ENCODE data around the gene ABTB2. TPM values are rescaled to one million over a fixed set of nuclear protein-coding genes. Genes with fewer than 3 reads are reported as not detected.

ABTB2 gene
- total and polyA plus RNA-seq, 2 experiments from 2014 or later: 12.4 to 14.3 TPM

GRCh38 chr11:34270711-34271110, 87.1 kb downstream of the ABTB2 start:
- Histone ChIP-seq H3K4me2 (no peak overlapping the region), H4K20me1 (ENCODE audit: insufficient read depth, poor library complexity, severe bottlenecking) (no peaks in the 10 kb centered on the region), H2AFZ (no peak overlapping the region), H3K4me3 (no peak overlapping the region), H3K4me1 (ENCODE audit: insufficient read depth) (peaks cover 18% of the 10 kb centered on the region), H3K36me3 (replicated peaks; ENCODE audit: insufficient read depth, low read depth) (no peaks in the 10 kb centered on the region), H3K9me3 (ENCODE audit: low read depth) (no peaks in the 10 kb centered on the region), H3K9me2 (replicated peaks; ENCODE audit: insufficient read depth) (no peaks in the 10 kb centered on the region), H3K27ac (no peak overlapping the region), H3K79me2 (peaks cover 17% of the 10 kb centered on the region), H3K27me3 (no peaks in the 10 kb centered on the region)
- WGBS (ENCODE audit: low lambda C conversion rate, missing lambda C conversion rate): 86% methylated on average over 5 of the region's 5 CpGs
- no peak for DNase-seq (ENCODE audit: low spot score)
- TF ChIP-seq EZH2 (IDR thresholded peaks at IDR 0.05; ENCODE audit: borderline replicate concordance): no peak
- TF ChIP-seq CTCF (IDR thresholded peaks at IDR 0.05; ENCODE audit: poor library complexity): no peak
- TF ChIP-seq EZH2phosphoT487 (IDR thresholded peaks at IDR 0.05; ENCODE audit: low read depth, severe bottlenecking, unreplicated experiment): no peak

GRCh38 chr11:34269694-34270245, 88.0 kb downstream of the ABTB2 start:
- Histone ChIP-seq H4K20me1 (ENCODE audit: insufficient read depth, poor library complexity, severe bottlenecking) (no peaks in the 10 kb centered on the region), H3K36me3 (replicated peaks; ENCODE audit: insufficient read depth, low read depth) (no peaks in the 10 kb centered on the region), H3K4me2 (no peak overlapping the region), H3K79me2 (peaks cover 18% of the 10 kb centered on the region), H3K9me2 (replicated peaks; ENCODE audit: insufficient read depth) (no peaks in the 10 kb centered on the region), H3K4me3 (no peak overlapping the region), H3K27me3 (no peaks in the 10 kb centered on the region), H3K4me1 (ENCODE audit: insufficient read depth) (peaks cover 12% of the 10 kb centered on the region), H3K9me3 (ENCODE audit: low read depth) (no peaks in the 10 kb centered on the region), H2AFZ (no peak overlapping the region), H3K27ac (no peak overlapping the region)
- 89% methylated on average over 7 of the region's 7 CpGs for WGBS (ENCODE audit: low lambda C conversion rate, missing lambda C conversion rate)
- no peak for TF ChIP-seq CTCF (IDR thresholded peaks at IDR 0.05; ENCODE audit: poor library complexity)
- TF ChIP-seq EZH2phosphoT487 (IDR thresholded peaks at IDR 0.05; ENCODE audit: low read depth, severe bottlenecking, unreplicated experiment): no peak
- TF ChIP-seq EZH2 (IDR thresholded peaks at IDR 0.05; ENCODE audit: borderline replicate concordance): no peak
- DNase-seq (ENCODE audit: low spot score): no peak

GRCh38 chr11:34268906-34269430, 88.8 kb downstream of the ABTB2 start:
- Histone ChIP-seq H3K27me3 (no peaks in the 10 kb centered on the region), H3K9me3 (ENCODE audit: low read depth) (no peaks in the 10 kb centered on the region), H3K79me2 (peaks cover 26% of the 10 kb centered on the region), H3K9me2 (replicated peaks; ENCODE audit: insufficient read depth) (no peaks in the 10 kb centered on the region), H3K4me1 (ENCODE audit: insufficient read depth) (peaks cover 16% of the 10 kb centered on the region), H3K27ac (no peak overlapping the region), H2AFZ (no peak overlapping the region), H4K20me1 (ENCODE audit: insufficient read depth, poor library complexity, severe bottlenecking) (no peaks in the 10 kb centered on the region), H3K36me3 (replicated peaks; ENCODE audit: insufficient read depth, low read depth) (no peaks in the 10 kb centered on the region), H3K4me2 (no peak overlapping the region), H3K4me3 (no peak overlapping the region)
- TF ChIP-seq CTCF (IDR thresholded peaks at IDR 0.05; ENCODE audit: poor library complexity) (no peak), EZH2phosphoT487 (IDR thresholded peaks at IDR 0.05; ENCODE audit: low read depth, severe bottlenecking, unreplicated experiment) (no peak), EZH2 (IDR thresholded peaks at IDR 0.05; ENCODE audit: borderline replicate concordance) (no peak)
- 75% methylated on average over 6 of the region's 6 CpGs for WGBS (ENCODE audit: low lambda C conversion rate, missing lambda C conversion rate)
- no peak for DNase-seq (ENCODE audit: low spot score)
